Measurements from ENCODE around the gene NDUFB2.
"Not testable (repeated sequence)": the region's sequence is repeated elsewhere in the genome, so short reads cannot be mapped to it uniquely, and the experiment has no call there.

The NDUFB2 gene

DNA sequence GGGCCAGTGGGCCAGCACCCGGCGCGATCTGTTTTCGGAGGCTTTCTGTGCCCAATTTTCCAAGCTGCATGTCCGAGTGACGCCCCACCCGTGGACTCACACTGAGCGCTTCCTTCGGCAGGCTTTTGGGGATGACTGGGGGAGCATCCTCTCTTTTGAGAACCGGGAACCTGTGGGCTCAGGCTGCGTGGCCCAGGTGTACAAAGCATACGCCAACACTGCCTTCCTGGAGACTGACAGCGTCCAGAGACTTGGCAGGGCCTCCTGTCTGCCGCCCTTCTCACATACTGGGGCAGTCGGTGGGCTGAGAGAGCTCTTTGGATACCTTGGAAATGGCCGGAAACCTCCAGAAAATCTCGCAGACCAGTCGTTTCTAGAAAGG lies 22.7 kb upstream of the NDUFB2 start:
- peaks cover 13% of the 10 kb centered on the region for H3K4me1 ChIP-seq (ENCODE audit: control insufficient read depth, insufficient read depth, low read length)
- peak overlapping the region; percentile 97 for H3K4me2 ChIP-seq (ENCODE audit: low read length)
- H3K27me3 ChIP-seq (ENCODE audit: control insufficient read depth, insufficient read depth, low read length): peaks cover 5% of the 10 kb centered on the region
- no peaks in the 10 kb centered on the region for H3K9me3 ChIP-seq (replicated peaks; ENCODE audit: low read length)
- peak overlapping the region; percentile 74 for H3K9ac ChIP-seq (ENCODE audit: low read depth, low read length)
- no peaks in the 10 kb centered on the region for H3K36me3 ChIP-seq (ENCODE audit: insufficient read depth, low read length)
- peak overlapping the region; percentile 92 for H3K4me3 ChIP-seq (ENCODE audit: low read length)

DNA sequence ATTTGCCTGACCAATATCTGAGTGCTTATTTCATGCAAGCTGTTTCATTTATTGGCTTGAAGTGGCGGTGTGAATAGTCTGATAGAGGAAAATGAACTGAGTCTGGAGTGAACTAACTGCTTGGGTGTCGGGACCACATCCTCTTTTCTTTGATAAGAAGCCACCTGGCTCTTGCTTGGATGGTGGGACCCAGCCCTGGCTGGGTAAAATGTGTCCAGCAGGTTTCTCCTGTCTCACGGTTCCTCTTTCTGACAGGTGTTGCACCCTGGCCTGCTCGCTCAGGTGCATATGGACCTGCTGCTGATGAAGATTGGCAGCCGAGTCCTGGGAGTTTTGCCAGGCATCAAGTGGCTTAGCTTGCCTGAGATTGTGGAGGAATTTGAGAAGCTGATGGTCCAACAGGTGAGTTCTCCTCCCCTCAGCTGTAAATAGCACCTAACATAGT lies 22.1 kb upstream of the NDUFB2 start:
- Histone ChIP-seq H3K4me1 (ENCODE audit: control insufficient read depth, insufficient read depth, low read length) (peaks cover 13% of the 10 kb centered on the region), H3K4me2 (ENCODE audit: low read length) (no peak overlapping the region), H3K9me3 (replicated peaks; ENCODE audit: low read length) (no peaks in the 10 kb centered on the region), H3K4me3 (ENCODE audit: low read length) (no peak overlapping the region), H3K9ac (ENCODE audit: low read depth, low read length) (no peak overlapping the region), H3K27me3 (ENCODE audit: control insufficient read depth, insufficient read depth, low read length) (peaks cover 5% of the 10 kb centered on the region), H3K36me3 (ENCODE audit: insufficient read depth, low read length) (no peaks in the 10 kb centered on the region)

DNA sequence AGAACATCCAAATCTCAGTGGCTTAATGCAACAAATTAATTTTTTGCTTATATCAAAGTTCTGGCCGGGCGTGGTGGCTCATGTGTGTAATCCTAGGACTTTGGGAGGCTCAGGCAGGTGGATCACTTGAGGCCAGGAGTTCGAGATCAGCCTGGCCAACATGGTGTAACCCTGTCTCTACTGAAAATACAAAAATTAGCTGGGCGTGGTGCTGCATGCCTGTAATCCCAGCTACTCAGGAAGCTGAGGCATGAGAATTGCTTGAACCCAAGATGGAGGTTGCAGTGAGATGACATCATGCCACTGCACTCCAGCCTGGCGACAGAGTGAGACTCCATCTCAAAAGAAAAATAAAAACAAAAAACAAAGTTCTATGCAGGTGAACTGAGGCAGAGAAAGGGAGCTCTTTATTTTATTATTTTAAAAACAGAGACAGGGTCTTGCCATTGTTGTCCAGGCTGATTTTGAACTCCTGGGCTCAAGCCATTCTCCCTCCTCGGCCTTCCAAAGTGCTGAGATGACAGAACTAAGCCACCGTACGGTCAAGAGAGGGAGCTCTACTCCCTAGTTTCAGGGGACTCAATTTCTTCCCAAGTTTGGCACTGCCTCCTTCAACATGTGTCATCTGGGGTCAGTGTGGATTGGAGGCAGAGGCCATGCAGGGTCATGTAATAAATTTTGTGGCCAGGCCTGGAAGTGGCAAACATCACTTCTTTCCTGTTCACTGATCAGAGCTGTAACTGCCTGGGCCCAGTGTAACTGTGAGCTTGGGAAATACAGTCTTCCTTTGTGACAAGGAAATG lies 21.4 kb upstream of the NDUFB2 start:
- Histone ChIP-seq H3K4me2 (ENCODE audit: low read length) (no peak overlapping the region), H3K4me1 (ENCODE audit: control insufficient read depth, insufficient read depth, low read length) (peaks cover 13% of the 10 kb centered on the region), H3K4me3 (ENCODE audit: low read length) (no peak overlapping the region), H3K27me3 (ENCODE audit: control insufficient read depth, insufficient read depth, low read length) (peaks cover 4% of the 10 kb centered on the region), H3K36me3 (ENCODE audit: insufficient read depth, low read length) (no peaks in the 10 kb centered on the region), H3K9me3 (replicated peaks; ENCODE audit: low read length) (no peaks in the 10 kb centered on the region), H3K9ac (ENCODE audit: low read depth, low read length) (no peak overlapping the region)

DNA sequence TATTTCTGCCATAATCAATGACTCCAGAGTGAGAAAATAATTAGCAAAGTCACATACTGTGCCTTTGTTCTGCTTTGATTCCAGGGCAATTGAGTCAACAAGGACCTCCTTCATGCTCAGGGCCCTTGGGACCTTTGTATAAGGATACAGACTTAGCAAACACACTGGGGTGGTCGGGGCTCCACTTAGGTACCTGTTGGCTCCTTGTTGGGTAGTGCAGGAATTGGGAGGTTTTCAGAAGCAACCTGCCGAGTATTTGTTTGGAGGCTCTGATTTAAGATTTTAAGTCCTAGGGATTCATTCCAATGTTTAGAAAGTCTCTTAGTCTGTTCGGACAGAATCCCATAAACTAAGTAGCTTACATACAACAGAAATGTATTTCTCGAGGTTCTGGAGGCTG lies 20.8 kb upstream of the NDUFB2 start:
- Histone ChIP-seq H3K4me1 (ENCODE audit: control insufficient read depth, insufficient read depth, low read length) (peaks cover 13% of the 10 kb centered on the region), H3K4me2 (ENCODE audit: low read length) (no peak overlapping the region), H3K27me3 (ENCODE audit: control insufficient read depth, insufficient read depth, low read length) (no peaks in the 10 kb centered on the region), H3K4me3 (ENCODE audit: low read length) (no peak overlapping the region), H3K9me3 (replicated peaks; ENCODE audit: low read length) (no peaks in the 10 kb centered on the region), H3K9ac (ENCODE audit: low read depth, low read length) (no peak overlapping the region), H3K36me3 (ENCODE audit: insufficient read depth, low read length) (no peaks in the 10 kb centered on the region)

DNA sequence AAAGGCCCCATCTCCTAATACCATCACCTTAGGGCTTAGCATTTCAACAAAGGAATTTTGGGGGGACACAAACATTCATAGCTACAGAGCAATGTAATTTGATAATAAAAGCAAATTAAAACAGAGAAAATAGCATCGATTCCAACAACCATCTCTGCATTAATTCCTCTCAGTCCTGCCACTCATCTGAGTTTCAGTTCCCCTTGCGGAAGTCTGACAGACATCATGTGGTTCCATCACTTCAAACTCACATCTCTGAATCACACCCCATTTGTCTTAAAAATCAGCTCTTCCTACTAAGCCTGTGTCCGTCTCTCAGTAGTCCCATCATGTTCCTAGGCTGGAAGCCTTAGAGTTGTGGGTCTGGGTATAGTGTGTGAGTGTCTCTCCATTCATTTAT lies 20.2 kb upstream of the NDUFB2 start:
- Histone ChIP-seq H3K4me2 (ENCODE audit: low read length) (no peak overlapping the region), H3K9me3 (replicated peaks; ENCODE audit: low read length) (no peaks in the 10 kb centered on the region)

DNA sequence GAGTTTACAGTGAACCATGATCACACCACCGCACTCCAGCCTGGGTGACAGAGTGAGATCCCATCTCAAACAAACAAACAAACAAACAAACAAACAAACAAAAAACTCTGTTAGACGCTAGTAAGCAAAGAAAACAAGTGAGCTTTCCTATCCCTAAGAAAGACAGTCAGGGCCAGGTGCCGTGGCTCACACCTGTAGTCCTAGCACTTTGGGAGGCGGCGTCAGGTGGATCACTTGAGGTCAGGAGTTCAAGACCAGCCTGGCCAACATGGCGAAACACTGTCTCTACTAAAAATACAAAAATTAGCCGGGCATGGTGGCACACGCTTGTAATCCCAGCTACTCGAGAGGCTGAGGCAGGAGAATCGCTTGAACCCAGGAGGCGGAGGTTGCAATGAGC lies 19.6 kb upstream of the NDUFB2 start:
- H3K27me3 ChIP-seq (ENCODE audit: control insufficient read depth, insufficient read depth, low read length); H3K36me3 ChIP-seq (ENCODE audit: insufficient read depth, low read length); H3K9me3 ChIP-seq (replicated peaks; ENCODE audit: low read length); H3K9ac ChIP-seq (ENCODE audit: low read depth, low read length); H3K4me3 ChIP-seq (ENCODE audit: low read length); H3K4me2 ChIP-seq (ENCODE audit: low read length): not testable (repeated sequence)
- H3K4me1 ChIP-seq (ENCODE audit: control insufficient read depth, insufficient read depth, low read length): peaks cover 13% of the 10 kb centered on the region

More for the DNA sequence above, 20.2 kb upstream of the NDUFB2 start:
- Histone ChIP-seq H3K4me1 (ENCODE audit: control insufficient read depth, insufficient read depth, low read length) (peaks cover 13% of the 10 kb centered on the region), H3K36me3 (ENCODE audit: insufficient read depth, low read length) (no peaks in the 10 kb centered on the region), H3K4me3 (ENCODE audit: low read length) (no peak overlapping the region), H3K9ac (ENCODE audit: low read depth, low read length) (no peak overlapping the region), H3K27me3 (ENCODE audit: control insufficient read depth, insufficient read depth, low read length) (no peaks in the 10 kb centered on the region)

DNA sequence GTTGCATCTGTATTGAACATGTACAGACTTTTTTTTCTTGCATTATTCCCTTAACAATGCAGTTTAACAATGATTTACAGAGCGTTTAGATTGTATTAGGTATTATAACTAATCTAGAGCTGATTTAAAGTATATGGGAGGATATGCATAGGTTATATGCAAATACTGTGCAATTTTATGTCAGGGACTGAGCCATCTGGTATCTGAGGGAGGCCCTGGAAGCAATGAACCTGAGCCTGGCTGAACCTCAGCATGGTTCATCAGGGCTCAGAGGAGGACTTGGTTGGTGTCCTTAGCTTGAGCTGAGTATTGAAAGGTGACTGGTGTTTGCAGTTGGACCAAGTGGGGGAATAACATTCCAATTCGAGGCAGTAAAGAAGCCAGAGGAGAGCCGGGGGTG lies 19.0 kb upstream of the NDUFB2 start:
- Histone ChIP-seq H3K36me3 (ENCODE audit: insufficient read depth, low read length) (no peaks in the 10 kb centered on the region), H3K4me3 (ENCODE audit: low read length) (no peak overlapping the region), H3K9ac (ENCODE audit: low read depth, low read length) (no peak overlapping the region), H3K27me3 (ENCODE audit: control insufficient read depth, insufficient read depth, low read length) (no peaks in the 10 kb centered on the region), H3K4me1 (ENCODE audit: control insufficient read depth, insufficient read depth, low read length) (peaks cover 13% of the 10 kb centered on the region), H3K4me2 (ENCODE audit: low read length) (no peak overlapping the region), H3K9me3 (replicated peaks; ENCODE audit: low read length) (no peaks in the 10 kb centered on the region)

DNA sequence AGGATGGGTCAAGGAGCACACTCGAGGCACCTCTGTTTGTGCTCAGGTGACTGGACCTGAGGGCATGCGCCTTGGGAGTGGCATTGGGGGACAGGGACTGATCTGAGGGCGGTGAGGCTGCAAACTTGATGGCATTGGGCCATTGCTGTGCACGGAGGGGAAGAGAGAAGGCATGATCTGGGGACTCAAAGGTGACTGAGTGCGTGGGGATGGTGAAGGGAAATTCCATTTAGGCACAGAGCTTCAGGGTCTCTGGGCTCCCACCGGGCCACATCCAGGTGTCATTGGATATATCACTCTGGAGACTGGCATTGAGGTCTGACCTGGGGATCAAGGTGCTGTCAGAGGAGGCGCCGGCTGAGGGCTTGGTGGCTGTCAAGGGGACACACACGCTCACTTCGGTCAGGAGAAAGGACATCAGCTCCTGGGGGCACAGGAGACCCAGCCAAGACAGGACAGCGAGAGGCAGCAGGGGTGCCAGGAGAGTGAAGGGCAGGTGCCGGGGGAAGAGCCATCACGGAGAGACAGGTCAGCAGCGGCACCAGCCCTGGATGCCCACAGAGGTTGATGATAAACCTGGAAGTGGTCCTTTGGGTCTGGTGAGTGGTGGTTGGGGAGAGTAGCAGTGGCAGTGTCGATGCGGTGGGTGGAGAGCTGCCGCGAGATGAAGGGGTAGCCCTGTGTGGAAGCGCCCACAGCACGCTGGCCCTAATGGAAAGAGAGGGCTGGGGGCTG lies 18.3 kb upstream of the NDUFB2 start:
- Histone ChIP-seq H3K4me3 (ENCODE audit: low read length) (no peak overlapping the region), H3K4me1 (ENCODE audit: control insufficient read depth, insufficient read depth, low read length) (peaks cover 12% of the 10 kb centered on the region), H3K27me3 (ENCODE audit: control insufficient read depth, insufficient read depth, low read length) (no peaks in the 10 kb centered on the region), H3K9ac (ENCODE audit: low read depth, low read length) (no peak overlapping the region), H3K9me3 (replicated peaks; ENCODE audit: low read length) (no peaks in the 10 kb centered on the region), H3K4me2 (ENCODE audit: low read length) (no peak overlapping the region), H3K36me3 (ENCODE audit: insufficient read depth, low read length) (no peaks in the 10 kb centered on the region)

DNA sequence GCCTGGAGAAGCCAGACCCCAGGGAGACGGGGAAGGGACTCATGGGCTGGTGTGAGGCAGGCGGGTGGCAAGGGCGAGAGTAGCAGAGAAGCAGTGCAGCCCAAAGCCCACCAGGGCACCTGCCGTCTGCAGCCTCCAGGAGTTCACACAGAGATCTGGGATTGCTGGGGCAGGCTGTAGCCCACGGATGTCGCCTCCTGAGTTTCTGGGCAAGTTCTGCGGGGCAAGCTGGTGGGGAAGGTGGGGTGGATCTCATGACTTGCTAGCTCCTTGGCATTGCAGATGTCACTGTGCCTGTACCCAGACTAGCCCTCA lies 17.7 kb upstream of the NDUFB2 start:
- Histone ChIP-seq H3K36me3 (ENCODE audit: insufficient read depth, low read length) (no peaks in the 10 kb centered on the region), H3K4me1 (ENCODE audit: control insufficient read depth, insufficient read depth, low read length) (peaks cover 7% of the 10 kb centered on the region), H3K4me2 (ENCODE audit: low read length) (no peak overlapping the region), H3K9ac (ENCODE audit: low read depth, low read length) (no peak overlapping the region), H3K4me3 (ENCODE audit: low read length) (no peak overlapping the region), H3K27me3 (ENCODE audit: control insufficient read depth, insufficient read depth, low read length) (no peaks in the 10 kb centered on the region), H3K9me3 (replicated peaks; ENCODE audit: low read length) (no peaks in the 10 kb centered on the region)

DNA sequence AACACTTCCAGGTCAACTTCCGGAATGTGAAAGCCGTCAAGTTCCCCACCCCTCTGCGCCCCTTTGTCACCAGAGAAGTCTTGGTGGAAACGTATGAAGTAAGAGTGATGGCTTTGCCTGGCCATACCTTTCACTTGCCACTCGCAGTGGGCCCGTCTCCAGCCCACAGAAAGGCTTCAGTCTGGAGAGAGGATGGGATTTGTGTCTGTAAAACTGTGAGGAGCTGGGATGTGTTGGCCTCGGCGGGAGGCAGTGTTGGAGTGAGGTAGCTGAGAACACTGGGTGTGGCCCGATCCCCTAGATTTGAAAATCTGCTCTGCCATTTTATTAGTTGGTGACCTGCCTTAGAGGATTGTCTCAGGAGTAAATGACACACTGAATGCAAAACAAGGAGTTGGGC lies 17.3 kb upstream of the NDUFB2 start:
- Histone ChIP-seq H3K4me2 (ENCODE audit: low read length) (no peak overlapping the region), H3K4me1 (ENCODE audit: control insufficient read depth, insufficient read depth, low read length) (peaks cover 5% of the 10 kb centered on the region), H3K9me3 (replicated peaks; ENCODE audit: low read length) (no peaks in the 10 kb centered on the region), H3K4me3 (ENCODE audit: low read length) (no peak overlapping the region), H3K27me3 (ENCODE audit: control insufficient read depth, insufficient read depth, low read length) (no peaks in the 10 kb centered on the region), H3K36me3 (ENCODE audit: insufficient read depth, low read length) (no peaks in the 10 kb centered on the region), H3K9ac (ENCODE audit: low read depth, low read length) (no peak overlapping the region)

DNA sequence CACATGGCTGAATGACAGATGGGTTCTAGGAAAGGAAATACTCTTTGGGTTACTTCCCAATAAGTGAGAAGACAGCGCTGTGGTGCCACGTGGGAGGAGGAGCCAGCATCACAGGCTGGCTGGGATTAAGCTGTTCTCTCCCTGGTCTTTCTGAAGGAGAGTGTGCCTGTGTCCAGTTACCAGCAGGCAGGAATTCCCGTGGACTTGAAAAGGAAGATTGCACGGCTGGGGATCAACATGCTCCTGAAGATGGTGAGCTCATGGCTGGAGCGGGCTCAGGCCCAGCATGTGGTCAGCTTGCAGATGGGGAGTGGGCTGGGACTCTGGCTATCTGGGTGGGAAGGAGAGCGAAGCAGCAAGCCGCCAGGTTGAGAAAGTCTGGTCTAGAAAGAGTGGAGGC lies 15.6 kb upstream of the NDUFB2 start:
- Histone ChIP-seq H3K9me3 (replicated peaks; ENCODE audit: low read length) (no peaks in the 10 kb centered on the region), H3K36me3 (ENCODE audit: insufficient read depth, low read length) (no peaks in the 10 kb centered on the region), H3K4me1 (ENCODE audit: control insufficient read depth, insufficient read depth, low read length) (no peaks in the 10 kb centered on the region), H3K9ac (ENCODE audit: low read depth, low read length) (no peak overlapping the region), H3K4me3 (ENCODE audit: low read length) (no peak overlapping the region), H3K4me2 (ENCODE audit: low read length) (no peak overlapping the region), H3K27me3 (ENCODE audit: control insufficient read depth, insufficient read depth, low read length) (no peaks in the 10 kb centered on the region)

DNA sequence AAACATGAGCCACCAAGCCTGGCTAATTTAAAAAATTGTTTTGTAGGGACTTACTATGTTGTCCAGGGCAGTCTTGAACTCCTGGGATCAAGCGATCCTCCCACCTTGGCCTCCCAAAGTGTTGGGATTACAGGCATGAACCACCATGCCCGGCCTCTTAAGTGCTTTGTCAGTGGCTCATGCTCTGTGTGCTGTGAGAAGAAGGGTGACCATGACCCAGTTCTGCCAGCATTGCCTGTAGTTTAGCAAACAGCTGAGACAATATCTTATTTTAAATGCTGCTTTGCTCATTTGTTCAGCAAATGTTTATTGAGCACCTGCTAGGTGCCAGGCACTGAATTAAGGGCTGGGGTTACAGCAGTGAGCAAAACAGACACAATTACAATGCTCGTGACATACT lies 14.7 kb upstream of the NDUFB2 start:
- H3K27me3 ChIP-seq (ENCODE audit: control insufficient read depth, insufficient read depth, low read length): no peaks in the 10 kb centered on the region
- H3K4me2 ChIP-seq (ENCODE audit: low read length): no peak overlapping the region
- no peaks in the 10 kb centered on the region for H3K36me3 ChIP-seq (ENCODE audit: insufficient read depth, low read length)
- no peaks in the 10 kb centered on the region for H3K4me1 ChIP-seq (ENCODE audit: control insufficient read depth, insufficient read depth, low read length)
- H3K4me3 ChIP-seq (ENCODE audit: low read length): no peak overlapping the region
- no peak overlapping the region for H3K9ac ChIP-seq (ENCODE audit: low read depth, low read length)
- no peaks in the 10 kb centered on the region for H3K9me3 ChIP-seq (replicated peaks; ENCODE audit: low read length)

All from skeletal muscle satellite cell (primary cell).